H4 (cell line): ENCODE data around the gene PTGS2. TPM values are rescaled to one million over a fixed set of nuclear protein-coding genes. Genes with fewer than 3 reads are reported as not detected.
A peak's percentile ranks its signal among the peaks of the same experiment; 100 is the strongest.

ENCODE experiments used
- DNase-seq: peaks from one replicate; pipeline ENCODE4 v3.0.0-alpha.2; 2015; ENCODE audit warnings: low spot score
- total RNA-seq: library from RNA; depleted of rRNA; stranded (reverse); fragments of >200 nt; shearing (Covaris generic); gene quantifications from 2 replicates; pipeline ENCODE4 v1.2.3, GENCODE V29; 2014; rRNA removed

The PTGS2 gene
- total RNA-seq, result 17.0 and 22.1 TPM in 2 replicates

GRCh38 chr1:186680245-186681061, at the start of gene PTGS2:
Gene PTGS2, minus strand, starts transcription at chr1:186680423. Its CDS starts 133 bp downstream, at chr1:186680290.
- DNase-seq, result peak; percentile 98

- peak; percentile 49 for DNase-seq
Measured at GRCh38 chr1:186722711-186723309, 42.6 kb upstream of the PTGS2 start.

GRCh38 chr1:186717286-186717685, 37.1 kb upstream of the PTGS2 start:
- DNase-seq, result no peak

- DNase-seq, result no peak
Measured at GRCh38 chr1:186715887-186716809, 35.9 kb upstream of the PTGS2 start.

GRCh38 chr1:186710696-186711095, 30.5 kb upstream of the PTGS2 start:
- no peak for DNase-seq

GRCh38 chr1:186708694-186709097, 28.5 kb upstream of the PTGS2 start:
- no peak for DNase-seq

GRCh38 chr1:186703209-186703766, 23.1 kb upstream of the PTGS2 start:
- no peak for DNase-seq

GRCh38 chr1:186700722-186701121, 20.5 kb upstream of the PTGS2 start:
- DNase-seq, result no peak

- no peak for DNase-seq
Measured at GRCh38 chr1:186699519-186699918, 19.3 kb upstream of the PTGS2 start.

- no peak for DNase-seq
Measured at GRCh38 chr1:186689907-186690306, 9.7 kb upstream of the PTGS2 start.

GRCh38 chr1:186689376-186689775, 9.2 kb upstream of the PTGS2 start:
- no peak for DNase-seq

GRCh38 chr1:186683652-186684410, 3.6 kb upstream of the PTGS2 start:
- DNase-seq, result no peak

GRCh38 chr1:186682736-186683135, 2.5 kb upstream of the PTGS2 start:
- DNase-seq, result no peak

- DNase-seq, result no peak
Measured at GRCh38 chr1:186681801-186682200, 1.6 kb upstream of the PTGS2 start.

GRCh38 chr1:186681121-186681520, 898 bp upstream of the PTGS2 start:
- DNase-seq, result no peak

- no peak for DNase-seq
Measured at GRCh38 chr1:186679924-186680244, 339 bp downstream of the PTGS2 start.

- DNase-seq, result no peak
Measured at GRCh38 chr1:186678155-186678554, 2.1 kb downstream of the PTGS2 start.

- no peak for DNase-seq
Measured at GRCh38 chr1:186672596-186672995, 7.6 kb downstream of the PTGS2 start.

GRCh38 chr1:186672131-186672530, 8.1 kb downstream of the PTGS2 start:
- DNase-seq, result no peak

- no peak for DNase-seq
Measured at GRCh38 chr1:186671136-186671825, 8.9 kb downstream of the PTGS2 start.
